ENCODE data around the gene EHMT1.

GRCh38 chr9:137872296-137872695 lies 253.5 kb downstream of the EHMT1 start:
- TF ChIP-seq ZC3H10 (CRISPR knock-in tag; IDR thresholded peaks at IDR 0.05) (no peak), ZFP3 (CRISPR knock-in tag; IDR thresholded peaks at IDR 0.05) (no peak), ZNF565 (CRISPR knock-in tag; conservative IDR thresholded peaks at IDR 0.05; ENCODE audit: low read depth) (no peak), CSDC2 (CRISPR knock-in tag; IDR thresholded peaks at IDR 0.05) (no peak), CREB5 (CRISPR knock-in tag; IDR thresholded peaks at IDR 0.05; ENCODE audit: low read depth) (no peak), ARNTL (CRISPR knock-in tag; IDR thresholded peaks at IDR 0.05; ENCODE audit: borderline replicate concordance, low read depth) (no peak), ZFP30 (CRISPR knock-in tag; IDR thresholded peaks at IDR 0.05) (no peak), SNAI2 (CRISPR knock-in tag; IDR thresholded peaks at IDR 0.05) (no peak), ZNF70 (CRISPR knock-in tag; IDR thresholded peaks at IDR 0.05) (no peak), GLIS3 (CRISPR knock-in tag; IDR thresholded peaks at IDR 0.05) (no peak), ISL1 (CRISPR knock-in tag; IDR thresholded peaks at IDR 0.05) (no peak)
